Smooth muscle cell (in vitro differentiated cells): ENCODE data around the gene GALNT12. TPM values are rescaled to one million over a fixed set of nuclear protein-coding genes. Genes with fewer than 3 reads are reported as not detected.

ENCODE experiments used
- DNase-seq: peaks from one replicate; lab custom pipeline; 2025; ENCODE audit not compliant: unreplicated experiment; lab: John Stamatoyannopoulos, UW
- H2AFZ ChIP-seq: fragments of 200-600 bp; sonication (generic); 2 replicates; pipeline ENCODE4 v1.6.0; 2016; ENCODE audit warnings: antibody characterized with exemption, low read depth, mild to moderate bottlenecking
- H3F3A ChIP-seq: fragments of 200-600 bp; sonication (generic); 2 replicates; pipeline ENCODE4 v1.6.0; 2017; ENCODE audit warnings: antibody characterized with exemption, low read depth
- H3K27ac ChIP-seq: fragments of 200-600 bp; sonication (generic); 2 replicates; pipeline ENCODE4 v1.5.1; 2016; ENCODE audit warnings: low read depth, mild to moderate bottlenecking
- H3K27me3 ChIP-seq: fragments of 200-600 bp; sonication (generic); 2 replicates; pipeline ENCODE4 v1.6.1; 2016; ENCODE audit warnings: low read depth, mild to moderate bottlenecking
- H3K36me3 ChIP-seq: fragments of 200-600 bp; sonication (generic); 2 replicates; pipeline ENCODE4 v1.5.1; 2016; ENCODE audit warnings: low read depth
- H3K4me1 ChIP-seq: fragments of 200-600 bp; sonication (generic); 2 replicates; pipeline ENCODE4 v1.5.1; 2016; ENCODE audit warnings: low read depth
- H3K4me2 ChIP-seq: fragments of 200-600 bp; sonication (generic); 2 replicates; pipeline ENCODE4 v1.6.0; 2016; ENCODE audit warnings: mild to moderate bottlenecking
- H3K4me3 ChIP-seq: fragments of 200-600 bp; sonication (generic); 2 replicates; pipeline ENCODE4 v1.5.1; 2016; ENCODE audit warnings: mild to moderate bottlenecking
- H3K79me2 ChIP-seq: fragments of 200-600 bp; sonication (generic); 2 replicates; pipeline ENCODE4 v1.6.0; 2016; ENCODE audit warnings: low read depth, mild to moderate bottlenecking
- H3K9ac ChIP-seq: fragments of 200-600 bp; sonication (generic); 2 replicates; pipeline ENCODE4 v1.6.0; 2016; ENCODE audit warnings: low read depth
- H3K9me3 ChIP-seq: fragments of 200-600 bp; sonication (generic); replicated peaks from 2 replicates; pipeline ENCODE4 v1.5.1; 2016; ENCODE audit warnings: low read depth
- H4K20me1 ChIP-seq: fragments of 200-600 bp; sonication (generic); 2 replicates; pipeline ENCODE4 v1.6.0; 2016; ENCODE audit warnings: low read depth
- WGBS: methylation state at CpG from one replicate; pipeline ENCODE4 v1.1.7; 2016; ENCODE audit warnings: low lambda C conversion rate; 5-methylcytosine and 5-hydroxymethylcytosine counted together
- polyA plus RNA-seq: library from polyadenylated mRNA; unstranded; fragments of >200 nt; fragmentation: Nextera tagmentation; extraction: Ambion mirVana; gene quantifications from 2 replicates; pipeline ENCODE4 v1.2.1, GENCODE V29; 2016
- total RNA-seq: library from RNA; depleted of rRNA; stranded (reverse); fragments of >200 nt; gene quantifications from 2 replicates; pipeline ENCODE4 v1.2.3, GENCODE V29; 2014
- TF ChIP-seq, protein P1 (sequence below): fragments of 200-600 bp; sonication (generic); IDR thresholded peaks from 2 replicates; pipeline ENCODE4 v1.5.1; 2017; ENCODE audit warnings: borderline replicate concordance, mild to moderate bottlenecking, antibody characterized with exemption; ENCODE audit not compliant: insufficient read depth, poor library complexity, severe bottlenecking

Gene GALNT12
- total and polyA plus RNA-seq, 2 experiments from 2014 or later = 1.7 to 4.0 TPM

DNA sequence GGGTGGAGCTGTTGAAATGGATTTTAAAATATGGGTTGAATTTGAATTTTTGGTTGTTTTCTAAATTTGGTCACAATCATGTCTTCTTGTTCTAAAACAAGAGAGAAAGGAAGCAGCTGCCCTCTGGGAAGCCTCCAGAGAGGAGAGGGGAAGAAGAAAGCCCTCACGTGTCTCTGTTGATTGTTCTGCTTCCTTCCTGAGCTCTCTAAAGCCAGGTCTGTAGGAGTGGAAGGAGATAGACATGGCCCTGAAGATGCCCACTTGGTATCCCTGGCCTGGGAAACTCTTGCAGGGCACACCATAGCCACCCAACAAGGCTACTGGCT is 59.6 kb downstream of the GALNT12 start:
- Histone ChIP-seq H3K9ac (no peak overlapping the region), H3K4me1 (no peaks in the 10 kb centered on the region), H3F3A (no peaks in the 10 kb centered on the region), H3K4me2 (no peak overlapping the region), H4K20me1 (no peaks in the 10 kb centered on the region), H3K27ac (peak overlapping the region; percentile 39), H3K36me3 (no peaks in the 10 kb centered on the region), H3K4me3 (no peak overlapping the region), H2AFZ (no peak overlapping the region), H3K79me2 (no peaks in the 10 kb centered on the region), H3K27me3 (no peaks in the 10 kb centered on the region), H3K9me3 (no peaks in the 10 kb centered on the region)
- 61% methylated on average over 1 of the region's 1 CpG for WGBS
- no peak for DNase-seq
- TF ChIP-seq, protein P1, sequence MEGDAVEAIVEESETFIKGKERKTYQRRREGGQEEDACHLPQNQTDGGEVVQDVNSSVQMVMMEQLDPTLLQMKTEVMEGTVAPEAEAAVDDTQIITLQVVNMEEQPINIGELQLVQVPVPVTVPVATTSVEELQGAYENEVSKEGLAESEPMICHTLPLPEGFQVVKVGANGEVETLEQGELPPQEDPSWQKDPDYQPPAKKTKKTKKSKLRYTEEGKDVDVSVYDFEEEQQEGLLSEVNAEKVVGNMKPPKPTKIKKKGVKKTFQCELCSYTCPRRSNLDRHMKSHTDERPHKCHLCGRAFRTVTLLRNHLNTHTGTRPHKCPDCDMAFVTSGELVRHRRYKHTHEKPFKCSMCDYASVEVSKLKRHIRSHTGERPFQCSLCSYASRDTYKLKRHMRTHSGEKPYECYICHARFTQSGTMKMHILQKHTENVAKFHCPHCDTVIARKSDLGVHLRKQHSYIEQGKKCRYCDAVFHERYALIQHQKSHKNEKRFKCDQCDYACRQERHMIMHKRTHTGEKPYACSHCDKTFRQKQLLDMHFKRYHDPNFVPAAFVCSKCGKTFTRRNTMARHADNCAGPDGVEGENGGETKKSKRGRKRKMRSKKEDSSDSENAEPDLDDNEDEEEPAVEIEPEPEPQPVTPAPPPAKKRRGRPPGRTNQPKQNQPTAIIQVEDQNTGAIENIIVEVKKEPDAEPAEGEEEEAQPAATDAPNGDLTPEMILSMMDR = no peak

DNA sequence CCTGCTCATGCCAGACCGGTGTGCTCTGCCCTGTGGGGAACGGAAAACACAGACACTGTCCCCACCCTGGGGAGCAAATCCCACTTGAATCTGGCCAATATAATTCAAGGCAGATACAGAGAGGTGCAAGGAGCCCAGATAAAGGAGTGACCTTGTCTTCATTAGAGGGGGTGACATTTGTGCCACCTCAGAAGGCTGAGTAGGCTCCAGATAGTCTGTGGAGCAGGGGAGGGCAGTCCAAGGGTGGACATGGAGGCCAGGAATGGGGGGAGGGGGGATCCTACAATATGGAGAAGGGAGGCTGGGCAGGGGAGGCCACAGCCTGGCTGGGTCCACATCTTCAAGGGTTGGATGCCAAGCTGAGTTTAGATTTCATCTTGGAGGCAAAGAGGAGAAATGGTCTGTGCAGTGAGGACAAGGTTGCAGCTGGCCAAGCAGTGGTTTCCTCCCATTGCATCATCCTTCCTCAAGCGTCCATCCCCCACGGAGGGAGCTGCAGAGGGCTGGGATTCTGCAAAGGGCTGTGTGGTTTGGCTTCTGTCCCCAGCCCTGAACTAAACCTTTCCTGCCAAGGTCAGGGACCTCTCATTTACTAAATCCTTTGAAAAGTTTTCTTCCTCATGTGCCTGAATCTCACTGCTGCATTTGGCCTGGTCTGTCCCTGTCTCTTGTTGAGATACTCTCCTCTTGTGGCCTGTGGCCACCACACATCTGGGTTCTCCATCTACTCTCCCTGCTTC is 60.1 kb downstream of the GALNT12 start:
- Histone ChIP-seq H3K4me3 (no peak overlapping the region), H3K9me3 (no peaks in the 10 kb centered on the region), H2AFZ (no peak overlapping the region), H3K27ac (peak overlapping the region; percentile 53), H3K36me3 (no peaks in the 10 kb centered on the region), H4K20me1 (no peaks in the 10 kb centered on the region), H3K9ac (no peak overlapping the region), H3K79me2 (no peaks in the 10 kb centered on the region), H3K4me2 (peak overlapping the region; percentile 50), H3K4me1 (no peaks in the 10 kb centered on the region), H3F3A (no peaks in the 10 kb centered on the region), H3K27me3 (no peaks in the 10 kb centered on the region)
- TF ChIP-seq, protein P1 = no peak
- 50% methylated on average over 4 of the region's 4 CpGs for WGBS
- no peak for DNase-seq

DNA sequence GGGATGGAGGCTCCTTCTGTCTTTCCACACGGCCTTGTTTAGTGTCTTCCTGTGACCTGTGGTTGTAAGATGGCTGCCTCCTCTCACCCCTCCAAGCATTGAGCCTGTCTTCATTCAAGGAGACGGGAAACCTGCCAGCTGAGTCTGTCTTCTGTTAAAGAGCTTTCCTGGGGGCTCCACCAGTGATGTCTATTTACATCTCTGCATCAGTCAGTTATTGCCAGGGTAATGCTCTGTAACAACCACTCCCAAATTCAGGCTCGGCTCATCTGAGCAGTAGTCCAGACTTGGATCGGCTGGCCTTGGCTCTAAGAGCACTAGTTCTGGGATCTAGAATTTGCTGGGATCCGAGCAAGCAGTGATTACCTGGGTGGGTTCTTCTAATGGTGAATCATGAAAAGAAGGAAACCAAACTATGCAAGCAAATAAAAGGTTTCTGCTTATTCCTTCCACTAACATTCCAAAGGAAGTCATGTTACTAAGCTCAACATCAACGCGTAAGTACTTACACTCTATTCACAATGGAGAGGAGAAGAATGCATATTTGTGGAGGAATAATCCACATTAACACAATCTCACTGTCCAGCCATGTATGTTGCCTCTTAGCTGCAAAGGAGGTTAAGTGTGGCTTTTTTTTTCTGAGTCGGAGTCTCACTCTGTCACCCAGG is 61.7 kb downstream of the GALNT12 start:
- TF ChIP-seq, protein P1 = no peak

More for the DNA sequence above, 61.7 kb downstream of the GALNT12 start:
- WGBS = 87% methylated on average over 8 of the region's 8 CpGs
- H3K36me3 ChIP-seq = no peaks in the 10 kb centered on the region
- no peak overlapping the region for H3K27ac ChIP-seq
- DNase-seq = no peak
- no peak overlapping the region for H3K9ac ChIP-seq
- no peaks in the 10 kb centered on the region for H3K79me2 ChIP-seq
- no peak overlapping the region for H3K4me3 ChIP-seq
- no peaks in the 10 kb centered on the region for H4K20me1 ChIP-seq
- no peaks in the 10 kb centered on the region for H3F3A ChIP-seq
- no peaks in the 10 kb centered on the region for H3K4me1 ChIP-seq
- no peak overlapping the region for H2AFZ ChIP-seq
- H3K9me3 ChIP-seq = no peaks in the 10 kb centered on the region
- H3K27me3 ChIP-seq = no peaks in the 10 kb centered on the region
- no peak overlapping the region for H3K4me2 ChIP-seq
